ENCODE results near the gene NKPD1. TPM values are rescaled to one million over a fixed set of nuclear protein-coding genes. Genes with fewer than 3 reads are reported as not detected.
"Not testable (repeated sequence)": the region's sequence is repeated elsewhere in the genome, so short reads cannot be mapped to it uniquely, and the experiment has no call there.

Gene NKPD1
- total RNA-seq, 6 experiments from 2014 or later: 0.06 TPM; not detected in 5

GRCh38 chr19:45124021-45124420 is 36.8 kb downstream of the NKPD1 start:
- 92% methylated on average over 4 of the region's 6 CpGs for WGBS (ENCODE audit: insufficient coverage, low coverage, low lambda C conversion rate, missing lambda C conversion rate)
- no peaks in the 10 kb centered on the region for H3K9me3 ChIP-seq
- no peaks in the 10 kb centered on the region for H3K36me3 ChIP-seq
- no peaks in the 10 kb centered on the region for H3K4me1 ChIP-seq
- no peaks in the 10 kb centered on the region for H3K27me3 ChIP-seq
- no peak overlapping the region for H3K27ac ChIP-seq
- intact Hi-C loops (cut with DNase I): no loop called here
- no peak for TF ChIP-seq POLR2A (IDR thresholded peaks at IDR 0.05)
- TF ChIP-seq, protein P1, sequence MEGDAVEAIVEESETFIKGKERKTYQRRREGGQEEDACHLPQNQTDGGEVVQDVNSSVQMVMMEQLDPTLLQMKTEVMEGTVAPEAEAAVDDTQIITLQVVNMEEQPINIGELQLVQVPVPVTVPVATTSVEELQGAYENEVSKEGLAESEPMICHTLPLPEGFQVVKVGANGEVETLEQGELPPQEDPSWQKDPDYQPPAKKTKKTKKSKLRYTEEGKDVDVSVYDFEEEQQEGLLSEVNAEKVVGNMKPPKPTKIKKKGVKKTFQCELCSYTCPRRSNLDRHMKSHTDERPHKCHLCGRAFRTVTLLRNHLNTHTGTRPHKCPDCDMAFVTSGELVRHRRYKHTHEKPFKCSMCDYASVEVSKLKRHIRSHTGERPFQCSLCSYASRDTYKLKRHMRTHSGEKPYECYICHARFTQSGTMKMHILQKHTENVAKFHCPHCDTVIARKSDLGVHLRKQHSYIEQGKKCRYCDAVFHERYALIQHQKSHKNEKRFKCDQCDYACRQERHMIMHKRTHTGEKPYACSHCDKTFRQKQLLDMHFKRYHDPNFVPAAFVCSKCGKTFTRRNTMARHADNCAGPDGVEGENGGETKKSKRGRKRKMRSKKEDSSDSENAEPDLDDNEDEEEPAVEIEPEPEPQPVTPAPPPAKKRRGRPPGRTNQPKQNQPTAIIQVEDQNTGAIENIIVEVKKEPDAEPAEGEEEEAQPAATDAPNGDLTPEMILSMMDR (IDR thresholded peaks at IDR 0.05): no peak
- ATAC-seq: no peak
- no peak for DNase-seq
- H3K4me3 ChIP-seq: no peak overlapping the region

DNA sequence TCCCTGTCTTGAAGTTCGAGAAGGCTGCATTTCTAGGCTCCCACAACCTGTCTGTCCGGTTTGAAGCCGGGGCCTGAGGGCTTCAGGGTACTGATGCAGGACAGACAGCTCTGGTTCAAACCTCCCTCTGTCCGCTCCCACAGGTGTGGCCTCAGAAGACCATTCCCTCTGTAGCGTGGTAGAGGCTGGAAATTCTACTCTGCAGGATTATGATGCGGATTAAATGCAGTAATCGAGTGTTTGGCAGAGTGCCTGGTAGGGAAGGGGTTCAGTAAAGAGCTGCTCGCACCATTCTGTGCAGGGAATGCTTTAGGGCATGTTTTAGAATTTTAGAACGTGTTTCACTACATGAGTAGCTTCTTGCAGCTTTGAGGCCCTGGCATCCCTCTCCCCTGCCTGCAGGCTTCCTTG is 37.3 kb downstream of the NKPD1 start:
- DNase-seq (no peak), ATAC-seq (no peak)
- Histone ChIP-seq H3K9me3 (no peaks in the 10 kb centered on the region), H3K4me3 (no peak overlapping the region), H3K4me1 (no peaks in the 10 kb centered on the region), H3K27me3 (no peaks in the 10 kb centered on the region), H3K36me3 (no peaks in the 10 kb centered on the region), H3K27ac (no peak overlapping the region)
- intact Hi-C loops (cut with DNase I): no loop called here
- WGBS (ENCODE audit: insufficient coverage, low coverage, low lambda C conversion rate, missing lambda C conversion rate): 76% methylated on average over 7 of the region's 9 CpGs
- no peak for TF ChIP-seq POLR2A (IDR thresholded peaks at IDR 0.05)
- TF ChIP-seq, protein P1 (IDR thresholded peaks at IDR 0.05): no peak

DNA sequence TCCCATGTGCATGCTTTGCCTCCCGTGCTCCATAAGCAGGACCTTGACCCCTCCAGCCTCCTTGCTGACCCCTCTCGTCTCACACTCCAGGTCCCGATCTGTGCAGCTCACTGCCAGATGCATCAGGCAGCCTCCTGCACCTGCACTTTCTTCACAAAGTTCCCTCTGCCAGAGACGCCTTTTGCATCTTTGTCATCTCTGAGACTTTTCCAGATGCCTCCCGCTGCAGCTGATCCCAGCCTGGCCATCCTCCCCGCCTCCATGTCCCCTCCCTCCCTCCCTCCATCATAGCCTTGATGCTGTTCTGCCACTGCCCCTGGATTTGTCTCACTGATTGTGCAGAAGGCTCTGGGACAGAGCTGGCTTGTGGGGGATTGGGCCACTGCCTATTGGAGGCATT is 38.0 kb downstream of the NKPD1 start:
- intact Hi-C loops (cut with DNase I): no loop called here
- no peak for ATAC-seq
- no peak for TF ChIP-seq POLR2A (IDR thresholded peaks at IDR 0.05)
- TF ChIP-seq, protein P1 (IDR thresholded peaks at IDR 0.05): no peak
- Histone ChIP-seq H3K9me3 (no peaks in the 10 kb centered on the region), H3K4me1 (no peaks in the 10 kb centered on the region), H3K4me3 (no peak overlapping the region), H3K27ac (no peak overlapping the region), H3K36me3 (no peaks in the 10 kb centered on the region), H3K27me3 (no peaks in the 10 kb centered on the region)
- WGBS (ENCODE audit: insufficient coverage, low coverage, low lambda C conversion rate, missing lambda C conversion rate): 47% methylated on average over 4 of the region's 6 CpGs
- DNase-seq: no peak

- intact Hi-C loops (cut with DNase I): no loop called here
- TF ChIP-seq POLR2A (IDR thresholded peaks at IDR 0.05): no peak
- TF ChIP-seq, protein P1 (IDR thresholded peaks at IDR 0.05): no peak
- DNase-seq: no peak
- no peaks in the 10 kb centered on the region for H3K9me3 ChIP-seq
- 74% methylated on average over 8 of the region's 11 CpGs for WGBS (ENCODE audit: insufficient coverage, low coverage, low lambda C conversion rate, missing lambda C conversion rate)
- H3K27ac ChIP-seq: no peak overlapping the region
- H3K27me3 ChIP-seq: no peaks in the 10 kb centered on the region
- ATAC-seq: no peak
- H3K4me3 ChIP-seq: no peak overlapping the region
- no peaks in the 10 kb centered on the region for H3K4me1 ChIP-seq
- H3K36me3 ChIP-seq: no peaks in the 10 kb centered on the region
These were observed 38.9 kb downstream of the NKPD1 start for GRCh38 chr19:45121827-45122345.

DNA sequence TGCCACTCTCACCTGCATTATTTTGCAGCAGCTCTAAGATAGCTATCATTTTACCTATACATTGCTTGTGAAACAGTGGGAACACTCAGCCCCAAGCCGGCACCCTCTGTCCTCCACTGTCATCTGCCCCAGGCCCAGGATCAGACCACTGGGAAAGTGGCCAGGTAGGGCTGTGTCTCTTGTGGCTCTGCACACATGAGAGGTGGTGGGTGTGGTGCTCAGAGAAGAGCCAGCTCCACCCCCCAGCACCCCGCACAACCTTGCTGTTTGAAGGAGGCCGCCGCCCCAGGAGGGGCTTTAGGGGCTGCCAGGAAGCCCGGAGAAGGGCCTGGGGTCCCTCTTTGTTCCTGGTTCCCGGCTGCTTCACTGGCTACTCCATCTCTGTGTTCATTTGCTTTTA is 41.2 kb downstream of the NKPD1 start:
- Histone ChIP-seq H3K36me3 (no peaks in the 10 kb centered on the region), H3K9me3 (no peaks in the 10 kb centered on the region), H3K4me3 (no peak overlapping the region), H3K27ac (no peak overlapping the region), H3K4me1 (no peaks in the 10 kb centered on the region), H3K27me3 (no peaks in the 10 kb centered on the region)
- ATAC-seq (no peak), DNase-seq (no peak)
- no peak for TF ChIP-seq POLR2A (IDR thresholded peaks at IDR 0.05)
- TF ChIP-seq, protein P1 (IDR thresholded peaks at IDR 0.05): no peak
- intact Hi-C loops (cut with DNase I): no loop called here
- WGBS (ENCODE audit: insufficient coverage, low coverage, low lambda C conversion rate, missing lambda C conversion rate): 81% methylated on average over 5 of the region's 6 CpGs

GRCh38 chr19:45118591-45119355 is 42.0 kb downstream of the NKPD1 start:
- ATAC-seq; H3K36me3 ChIP-seq; H3K27me3 ChIP-seq; H3K4me1 ChIP-seq; DNase-seq; H3K27ac ChIP-seq; H3K9me3 ChIP-seq; intact Hi-C loops (cut with DNase I); H3K4me3 ChIP-seq: not testable (repeated sequence)
- 52% methylated on average over 13 of the region's 18 CpGs for WGBS (ENCODE audit: insufficient coverage, low coverage, low lambda C conversion rate, missing lambda C conversion rate)
